ENCODE data around the gene WFDC1.
A peak's percentile ranks its signal among the peaks of the same experiment; 100 is the strongest.
"Not testable (repeated sequence)": the region's sequence is repeated elsewhere in the genome, so short reads cannot be mapped to it uniquely, and the experiment has no call there.

WFDC1 gene

GRCh38 chr16:84324434-84325262 is 30.0 kb downstream of the WFDC1 start:
- no peak overlapping the region for H3K27ac Mint-ChIP-seq
- H3K9me3 Mint-ChIP-seq: no peaks in the 10 kb centered on the region
- no peak overlapping the region for H3K4me3 Mint-ChIP-seq
- H3K4me1 Mint-ChIP-seq: no peaks in the 10 kb centered on the region
- no peaks in the 10 kb centered on the region for H3K36me3 Mint-ChIP-seq
- ATAC-seq (no peak), DNase-seq (ENCODE audit: low spot score in 2 of 2) (no peak)

GRCh38 chr16:84326545-84326944 is 31.9 kb downstream of the WFDC1 start:
- DNase-seq (ENCODE audit: low spot score in 2 of 2) (no peak), ATAC-seq (no peak)
- H3K36me3 Mint-ChIP-seq: no peaks in the 10 kb centered on the region
- H3K4me3 Mint-ChIP-seq: no peak overlapping the region
- H3K9me3 Mint-ChIP-seq: no peaks in the 10 kb centered on the region
- H3K27ac Mint-ChIP-seq: no peak overlapping the region
- no peaks in the 10 kb centered on the region for H3K4me1 Mint-ChIP-seq

GRCh38 chr16:84327926-84328505 is 33.3 kb downstream of the WFDC1 start:
- H3K36me3 Mint-ChIP-seq: no peaks in the 10 kb centered on the region

GRCh38 chr16:84329016-84329415 is 34.3 kb downstream of the WFDC1 start:
- H3K36me3 Mint-ChIP-seq: no peaks in the 10 kb centered on the region
- ATAC-seq: no peak

More at GRCh38 chr16:84327926-84328505, 33.3 kb downstream of the WFDC1 start:
- ATAC-seq: no peak
- no peak for DNase-seq (ENCODE audit: low spot score in 2 of 2)
- Mint-ChIP-seq H3K9me3 (no peaks in the 10 kb centered on the region), H3K4me3 (no peak overlapping the region), H3K4me1 (no peaks in the 10 kb centered on the region), H3K27ac (no peak overlapping the region)

GRCh38 chr16:84329843-84330684 is 35.4 kb downstream of the WFDC1 start:
- Mint-ChIP-seq H3K9me3 (no peaks in the 10 kb centered on the region), H3K36me3 (no peaks in the 10 kb centered on the region), H3K4me3 (no peak overlapping the region), H3K27ac (no peak overlapping the region), H3K4me1 (no peaks in the 10 kb centered on the region)
- ATAC-seq: no peak
- no peak for DNase-seq (ENCODE audit: low spot score in 2 of 2)

More at GRCh38 chr16:84329016-84329415, 34.3 kb downstream of the WFDC1 start:
- no peak overlapping the region for H3K4me3 Mint-ChIP-seq
- no peaks in the 10 kb centered on the region for H3K4me1 Mint-ChIP-seq
- no peaks in the 10 kb centered on the region for H3K9me3 Mint-ChIP-seq
- DNase-seq (ENCODE audit: low spot score in 2 of 2): no peak
- no peak overlapping the region for H3K27ac Mint-ChIP-seq

- H3K4me3 Mint-ChIP-seq: no peak overlapping the region
- H3K36me3 Mint-ChIP-seq: no peaks in the 10 kb centered on the region
- DNase-seq (ENCODE audit: low spot score in 2 of 2) (no peak), ATAC-seq (no peak)
- H3K9me3 Mint-ChIP-seq: no peaks in the 10 kb centered on the region
- H3K27ac Mint-ChIP-seq: no peak overlapping the region
- H3K4me1 Mint-ChIP-seq: no peaks in the 10 kb centered on the region
These were observed 36.0 kb downstream of the WFDC1 start for GRCh38 chr16:84330685-84331050.

GRCh38 chr16:84331998-84332780 is 37.5 kb downstream of the WFDC1 start:
- H3K27ac Mint-ChIP-seq: no peak overlapping the region
- H3K9me3 Mint-ChIP-seq: no peaks in the 10 kb centered on the region
- ATAC-seq (no peak), DNase-seq (ENCODE audit: low spot score in 2 of 2) (no peak)
- H3K4me3 Mint-ChIP-seq: no peak overlapping the region
- no peaks in the 10 kb centered on the region for H3K36me3 Mint-ChIP-seq
- H3K4me1 Mint-ChIP-seq: no peaks in the 10 kb centered on the region

- DNase-seq (ENCODE audit: low spot score in 2 of 2): no peak
- no peak overlapping the region for H3K27ac Mint-ChIP-seq
- H3K4me3 Mint-ChIP-seq: no peak overlapping the region
- H3K4me1 Mint-ChIP-seq: no peaks in the 10 kb centered on the region
- ATAC-seq: no peak
- H3K9me3 Mint-ChIP-seq: peaks cover 2% of the 10 kb centered on the region
- H3K36me3 Mint-ChIP-seq: no peaks in the 10 kb centered on the region
These were observed 38.5 kb downstream of the WFDC1 start for GRCh38 chr16:84332975-84333684.

- Mint-ChIP-seq H3K4me3 (no peak overlapping the region), H3K27ac (no peak overlapping the region)
These were observed 39.4 kb downstream of the WFDC1 start for GRCh38 chr16:84334058-84334457.

GRCh38 chr16:84334482-84334881 is 39.8 kb downstream of the WFDC1 start:
- H3K27ac Mint-ChIP-seq: no peak overlapping the region
- no peaks in the 10 kb centered on the region for H3K4me1 Mint-ChIP-seq
- DNase-seq (ENCODE audit: low spot score in 2 of 2) (no peak), ATAC-seq (no peak)
- H3K36me3 Mint-ChIP-seq: no peaks in the 10 kb centered on the region
- no peak overlapping the region for H3K4me3 Mint-ChIP-seq
- H3K9me3 Mint-ChIP-seq: peaks cover 2% of the 10 kb centered on the region

More at GRCh38 chr16:84334058-84334457, 39.4 kb downstream of the WFDC1 start:
- H3K9me3 Mint-ChIP-seq: peaks cover 2% of the 10 kb centered on the region
- no peak for DNase-seq (ENCODE audit: low spot score in 2 of 2)
- H3K36me3 Mint-ChIP-seq: no peaks in the 10 kb centered on the region
- H3K4me1 Mint-ChIP-seq: no peaks in the 10 kb centered on the region
- no peak for ATAC-seq

- DNase-seq (ENCODE audit: low spot score in 2 of 2); H3K4me3 Mint-ChIP-seq; H3K4me1 Mint-ChIP-seq; H3K27ac Mint-ChIP-seq; H3K9me3 Mint-ChIP-seq; ATAC-seq; H3K36me3 Mint-ChIP-seq: not testable (repeated sequence)
These were observed 42.6 kb downstream of the WFDC1 start for GRCh38 chr16:84337236-84337635.

- H3K27ac Mint-ChIP-seq: peak overlapping the region; percentile 7
- ATAC-seq: no peak
- no peak overlapping the region for H3K4me3 Mint-ChIP-seq
- peaks cover 2% of the 10 kb centered on the region for H3K9me3 Mint-ChIP-seq
- DNase-seq (ENCODE audit: low spot score in 2 of 2): no peak
- H3K4me1 Mint-ChIP-seq: no peaks in the 10 kb centered on the region
- H3K36me3 Mint-ChIP-seq: no peaks in the 10 kb centered on the region
These were observed 44.6 kb downstream of the WFDC1 start for GRCh38 chr16:84339311-84339710.

- ATAC-seq (no peak), DNase-seq (ENCODE audit: low spot score in 2 of 2) (no peak)
- H3K36me3 Mint-ChIP-seq: no peaks in the 10 kb centered on the region
- no peaks in the 10 kb centered on the region for H3K4me1 Mint-ChIP-seq
- H3K27ac Mint-ChIP-seq: peak overlapping the region; percentile 7
- no peak overlapping the region for H3K4me3 Mint-ChIP-seq
- H3K9me3 Mint-ChIP-seq: peaks cover 2% of the 10 kb centered on the region
These were observed 45.1 kb downstream of the WFDC1 start for GRCh38 chr16:84339766-84340165.

GRCh38 chr16:84340325-84341040 is 45.8 kb downstream of the WFDC1 start:
- H3K9me3 Mint-ChIP-seq: peaks cover 2% of the 10 kb centered on the region
- DNase-seq (ENCODE audit: low spot score in 2 of 2): no peak
- no peaks in the 10 kb centered on the region for H3K36me3 Mint-ChIP-seq
- H3K4me1 Mint-ChIP-seq: no peaks in the 10 kb centered on the region
- ATAC-seq: no peak
- H3K4me3 Mint-ChIP-seq: no peak overlapping the region
- no peak overlapping the region for H3K27ac Mint-ChIP-seq

Measured in stimulated activated effector memory CD8-positive, alpha-beta T cell treated with anti-CD3 and anti-CD28 coated beads, Interleukin-12 subunit alpha, Interleukin-12 subunit beta, amount 100 ng/mL, for 72 hours (primary cell).